ENCODE measurements around the gene HESX1. TPM values are rescaled to one million over a fixed set of nuclear protein-coding genes. Genes with fewer than 3 reads are reported as not detected.

Gene HESX1
- total and polyA plus RNA-seq, 2 of the 13 experiments (the other 11 are each of a cell fraction or from before 2014, with no cell fraction given), result 0.57 to 0.75 TPM

- TF ChIP-seq GABPA (IDR thresholded peaks at IDR 0.05; ENCODE audit: low read depth, low read length) (no peak), GABPA (CRISPR knock-in tag; IDR thresholded peaks at IDR 0.05; ENCODE audit: low read depth) (peak; percentile 51), ATF6 (CRISPR knock-in tag; conservative IDR thresholded peaks at IDR 0.05) (no peak), NAIF1 (CRISPR knock-in tag; IDR thresholded peaks at IDR 0.05; ENCODE audit: borderline replicate concordance) (peak; percentile 60; the same call in 1 of the 2 replicates), TOE1 (CRISPR knock-in tag; IDR thresholded peaks at IDR 0.05) (no peak), PRDM15 (CRISPR knock-in tag; IDR thresholded peaks at IDR 0.05) (no peak), HMGXB4 (CRISPR knock-in tag; IDR thresholded peaks at IDR 0.05; ENCODE audit: borderline replicate concordance in 1 of 2, low read depth in 1 of 2) (peak; percentile 59 to 71; a peak in 2 of 4 replicates), BRCA1 (CRISPR knock-in tag; IDR thresholded peaks at IDR 0.05) (no peak), ZNF275 (CRISPR knock-in tag; IDR thresholded peaks at IDR 0.05; ENCODE audit: borderline replicate concordance) (no peak), ZNF619 (CRISPR knock-in tag; IDR thresholded peaks at IDR 0.05) (no peak), PRMT3 (CRISPR knock-in tag; IDR thresholded peaks at IDR 0.05; ENCODE audit: borderline replicate concordance, low read depth) (no peak), ZNF432 (CRISPR knock-in tag; IDR thresholded peaks at IDR 0.05; ENCODE audit: borderline replicate concordance) (0 out of 2 replicates have a peak, but pooled peaks have one; percentile 68)
Observed at GRCh38 chr3:57169872-57170623, 29.7 kb downstream of the HESX1 start (continued).
